CD4-positive, alpha-beta T cell treated with Interferon alpha-2 for 1 hour (primary cell): ENCODE results near the gene ECM1.

ENCODE experiments used
- DNase-seq, 2 donors: peaks; one replicate each; pipeline ENCODE4 v3.0.0-alpha.2; 2020 to 2022

Gene ECM1

GRCh38 chr1:150560011-150560438 lies 52.1 kb downstream of the ECM1 start:
- peak; percentile 77 to 84 for DNase-seq

- peak; percentile 88 to 89 for DNase-seq
These were observed 52.8 kb downstream of the ECM1 start for GRCh38 chr1:150560576-150561253.

- DNase-seq = peak; percentile 77 to 80
These were observed 53.5 kb downstream of the ECM1 start for GRCh38 chr1:150561254-150561973.

GRCh38 chr1:150561974-150562445 lies 54.1 kb downstream of the ECM1 start:
- peak; percentile 96 for DNase-seq

- peak; percentile 90 to 93 for DNase-seq
These were observed 54.8 kb downstream of the ECM1 start for GRCh38 chr1:150562446-150563339.
